ENCODE measurements around the gene SRD5A3.

DNA sequence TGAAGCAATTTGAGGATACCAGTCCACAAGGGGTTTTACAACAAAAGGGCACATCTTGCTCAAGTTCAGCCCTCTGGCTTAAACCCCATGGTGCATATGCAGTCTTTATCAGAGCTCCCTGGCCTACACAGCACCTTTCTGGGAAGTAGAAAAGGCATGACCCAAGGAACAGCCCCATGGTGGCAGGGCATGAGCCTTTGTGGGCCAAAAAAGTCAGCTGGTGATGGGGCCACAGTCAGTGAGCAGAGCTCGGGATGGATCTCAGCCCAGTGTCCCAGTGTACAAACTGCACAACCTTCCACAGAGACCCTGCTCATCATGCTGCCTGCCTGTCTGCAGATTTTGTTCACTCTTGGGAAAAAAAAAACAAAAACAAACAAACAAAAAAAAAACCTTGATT, 27.4 kb downstream of the SRD5A3 start:
- TF ChIP-seq GATA2 (IDR thresholded peaks at IDR 0.05; ENCODE audit: low read depth, low read length) (no peak), GATA3 (IDR thresholded peaks at IDR 0.05; ENCODE audit: low read depth, low read length) (no peak)
